ENCODE data around the gene SFXN5.

- TF ChIP-seq, protein P1, sequence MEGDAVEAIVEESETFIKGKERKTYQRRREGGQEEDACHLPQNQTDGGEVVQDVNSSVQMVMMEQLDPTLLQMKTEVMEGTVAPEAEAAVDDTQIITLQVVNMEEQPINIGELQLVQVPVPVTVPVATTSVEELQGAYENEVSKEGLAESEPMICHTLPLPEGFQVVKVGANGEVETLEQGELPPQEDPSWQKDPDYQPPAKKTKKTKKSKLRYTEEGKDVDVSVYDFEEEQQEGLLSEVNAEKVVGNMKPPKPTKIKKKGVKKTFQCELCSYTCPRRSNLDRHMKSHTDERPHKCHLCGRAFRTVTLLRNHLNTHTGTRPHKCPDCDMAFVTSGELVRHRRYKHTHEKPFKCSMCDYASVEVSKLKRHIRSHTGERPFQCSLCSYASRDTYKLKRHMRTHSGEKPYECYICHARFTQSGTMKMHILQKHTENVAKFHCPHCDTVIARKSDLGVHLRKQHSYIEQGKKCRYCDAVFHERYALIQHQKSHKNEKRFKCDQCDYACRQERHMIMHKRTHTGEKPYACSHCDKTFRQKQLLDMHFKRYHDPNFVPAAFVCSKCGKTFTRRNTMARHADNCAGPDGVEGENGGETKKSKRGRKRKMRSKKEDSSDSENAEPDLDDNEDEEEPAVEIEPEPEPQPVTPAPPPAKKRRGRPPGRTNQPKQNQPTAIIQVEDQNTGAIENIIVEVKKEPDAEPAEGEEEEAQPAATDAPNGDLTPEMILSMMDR (IDR thresholded peaks at IDR 0.05), result peak; percentile 56 to 82 (median 71)
- no peak for TF ChIP-seq POLR2A (IDR thresholded peaks at IDR 0.05)
Observed at GRCh38 chr2:72892506-72893173, 178.9 kb downstream of the SFXN5 start.

All from heart left ventricle (tissue), 13 donors.